ENCODE results near the gene PRKCZ.

Gene PRKCZ

GRCh38 chr1:2181752-2182151 lies 131.5 kb downstream of the PRKCZ start:
- no peak for DNase-seq

GRCh38 chr1:2182376-2182775 lies 132.2 kb downstream of the PRKCZ start:
- no peak for DNase-seq

DNA sequence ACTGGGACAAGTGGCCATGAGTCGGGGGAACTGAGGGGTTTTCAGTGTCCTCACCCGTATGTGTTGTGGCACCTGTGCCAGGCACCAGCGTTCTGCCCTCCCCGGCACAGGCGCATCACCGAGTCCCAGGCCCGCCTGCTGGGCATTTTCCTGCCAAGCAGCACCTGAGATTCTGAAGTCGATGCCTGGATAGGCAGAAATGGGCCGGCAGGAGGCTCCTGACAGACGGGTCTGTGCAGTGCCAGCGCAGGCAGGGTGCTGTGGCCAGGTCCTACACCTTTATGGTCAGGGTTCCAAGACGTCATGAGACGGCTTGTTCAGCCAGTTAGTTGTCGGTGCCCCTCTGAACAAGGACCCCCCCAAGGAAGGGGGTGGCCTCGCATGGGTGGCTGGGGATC lies 133.7 kb downstream of the PRKCZ start:
- no peak for DNase-seq

- no peak for DNase-seq
These were observed 134.3 kb downstream of the PRKCZ start for GRCh38 chr1:2184531-2184930.

- no peak for DNase-seq
These were observed 134.7 kb downstream of the PRKCZ start for GRCh38 chr1:2184934-2185333.

GRCh38 chr1:2185880-2186855 lies 136.0 kb downstream of the PRKCZ start:
- no peak for DNase-seq

- DNase-seq = no peak
These were observed 136.7 kb downstream of the PRKCZ start for GRCh38 chr1:2186901-2187300.

DNA sequence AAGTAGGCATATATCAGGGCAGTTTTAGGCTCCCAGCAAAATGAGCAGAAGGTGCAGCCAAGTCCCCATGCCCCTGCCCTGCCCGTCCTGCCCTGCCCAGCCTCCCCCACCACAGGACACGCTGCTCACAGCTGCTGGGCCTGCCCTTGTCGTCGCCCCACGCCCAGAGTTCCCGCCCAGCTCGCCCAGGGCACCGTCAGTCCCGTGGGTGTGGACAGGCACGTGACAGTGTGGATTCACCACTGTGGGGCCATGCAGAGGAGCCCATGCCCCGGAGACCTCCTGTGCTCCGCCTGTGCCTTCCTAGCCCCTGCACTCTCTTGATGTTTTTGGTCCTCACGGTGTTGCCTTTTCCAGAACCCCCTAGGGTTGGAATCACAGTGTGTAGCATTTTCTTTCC lies 137.4 kb downstream of the PRKCZ start:
- no peak for DNase-seq

DNA sequence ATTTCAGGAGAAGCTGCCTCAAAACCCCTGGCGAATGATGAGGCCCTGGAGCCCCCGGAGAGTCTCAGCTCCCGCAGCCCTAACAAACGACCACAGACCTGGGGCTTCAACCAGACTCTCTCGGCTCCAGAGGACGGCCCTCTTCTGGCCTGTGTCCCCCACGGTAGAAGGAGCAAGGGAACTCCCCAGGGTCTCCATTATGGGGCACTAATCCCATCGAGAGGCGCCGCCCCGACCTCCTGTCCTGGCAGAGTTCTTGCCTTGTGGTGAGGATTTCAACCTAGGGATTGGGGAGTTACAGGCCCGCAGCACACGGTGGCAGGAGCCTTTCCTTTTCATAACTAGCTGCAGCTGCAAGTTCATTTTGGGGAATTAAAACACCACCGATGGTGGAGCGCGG lies 138.1 kb downstream of the PRKCZ start:
- no peak for DNase-seq

DNA sequence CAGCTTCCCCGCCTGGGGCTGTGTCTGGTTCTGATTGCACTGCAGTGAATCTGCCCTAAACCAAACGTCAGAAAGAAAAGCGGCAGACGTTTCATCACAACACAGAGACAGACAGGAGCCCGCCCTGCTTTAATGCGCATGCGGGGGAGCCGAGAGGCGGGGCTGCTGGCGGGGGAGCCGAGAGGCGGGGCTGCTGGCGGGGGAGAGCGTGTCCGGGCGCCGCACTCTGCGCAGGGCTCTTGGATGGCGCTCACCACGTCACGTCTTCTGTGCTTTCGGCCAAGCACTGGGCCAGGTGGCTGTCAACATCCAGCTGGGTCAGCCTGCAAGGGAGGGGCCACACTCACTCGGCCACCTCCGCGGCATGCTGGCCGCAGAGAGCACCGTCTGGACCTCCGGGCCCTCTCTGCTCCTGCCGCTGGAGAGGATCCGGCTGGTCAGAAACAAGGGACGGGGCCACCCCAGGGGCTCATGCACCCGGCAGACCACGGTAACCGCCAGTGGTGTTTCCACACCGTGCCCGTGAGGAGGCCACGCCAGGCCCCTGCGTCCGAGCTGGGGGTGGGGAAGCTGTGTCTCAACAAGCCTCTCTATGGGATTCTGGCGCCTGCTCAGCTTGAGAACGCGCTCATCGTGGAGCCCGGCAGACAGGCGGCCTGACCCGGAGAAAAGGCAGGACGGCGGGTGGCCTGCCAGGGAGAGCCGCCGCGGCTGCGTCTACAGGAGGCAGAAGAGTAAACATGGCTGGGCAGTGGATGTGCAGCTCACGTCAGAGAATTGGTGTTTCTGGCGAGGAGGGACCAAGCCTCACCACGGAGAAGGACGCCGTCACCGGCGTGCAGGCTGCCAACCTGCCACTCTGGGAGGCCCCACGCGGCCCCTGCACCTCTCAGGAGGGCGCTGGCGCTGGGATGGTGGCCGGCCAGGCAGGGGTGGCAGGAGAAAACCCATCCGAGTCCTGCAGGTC lies 139.5 kb downstream of the PRKCZ start:
- DNase-seq = peak; percentile 92 to 97 (median 97)

- DNase-seq = no peak
These were observed 140.3 kb downstream of the PRKCZ start for GRCh38 chr1:2190491-2190976.

DNA sequence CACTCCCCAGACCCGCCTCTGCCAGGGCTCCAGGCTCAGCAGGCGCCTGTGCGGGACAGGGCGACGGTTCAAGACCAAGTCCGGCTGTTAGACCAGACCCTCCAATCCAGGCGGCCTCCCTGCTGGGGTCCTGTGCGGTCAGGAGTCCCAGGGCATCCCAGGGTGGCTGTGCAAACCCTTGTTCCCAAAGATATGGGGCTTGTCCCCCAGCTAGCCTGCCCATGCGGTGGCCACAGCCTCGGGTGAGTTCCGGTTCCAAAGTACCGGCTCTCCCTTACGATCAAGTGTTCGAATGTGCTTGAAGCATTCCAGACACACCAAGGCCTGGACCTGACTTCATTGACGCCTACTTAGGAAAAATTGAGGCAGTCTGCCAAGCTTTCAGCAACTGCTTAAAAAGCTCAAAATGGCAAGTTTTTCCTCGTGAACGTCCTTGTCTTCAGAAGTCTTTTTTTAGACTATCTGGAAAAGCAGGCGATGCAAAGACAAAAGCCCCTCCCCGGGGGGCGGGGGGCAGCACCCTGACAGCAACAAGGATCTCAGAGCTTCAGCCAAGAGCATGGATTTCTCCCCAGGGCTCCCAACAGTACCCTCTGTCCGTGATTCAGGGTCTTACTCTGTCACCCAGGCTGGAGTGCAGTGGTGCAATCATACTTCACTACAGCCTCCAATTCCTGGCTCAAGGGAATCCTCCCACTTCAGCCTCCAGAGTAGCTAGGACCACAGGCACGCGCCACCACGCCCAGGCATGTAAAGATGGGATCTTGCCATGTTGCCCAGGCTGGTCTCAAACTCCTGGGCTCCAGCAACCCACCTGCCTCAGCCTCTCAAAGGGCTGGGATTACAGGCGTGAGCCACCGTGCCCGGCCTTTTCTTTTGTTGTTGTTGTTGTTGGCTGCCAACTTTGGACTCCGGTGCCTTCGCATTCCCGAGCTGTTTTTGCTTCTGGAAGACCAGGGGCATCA lies 142.1 kb downstream of the PRKCZ start:
- DNase-seq = no peak

DNA sequence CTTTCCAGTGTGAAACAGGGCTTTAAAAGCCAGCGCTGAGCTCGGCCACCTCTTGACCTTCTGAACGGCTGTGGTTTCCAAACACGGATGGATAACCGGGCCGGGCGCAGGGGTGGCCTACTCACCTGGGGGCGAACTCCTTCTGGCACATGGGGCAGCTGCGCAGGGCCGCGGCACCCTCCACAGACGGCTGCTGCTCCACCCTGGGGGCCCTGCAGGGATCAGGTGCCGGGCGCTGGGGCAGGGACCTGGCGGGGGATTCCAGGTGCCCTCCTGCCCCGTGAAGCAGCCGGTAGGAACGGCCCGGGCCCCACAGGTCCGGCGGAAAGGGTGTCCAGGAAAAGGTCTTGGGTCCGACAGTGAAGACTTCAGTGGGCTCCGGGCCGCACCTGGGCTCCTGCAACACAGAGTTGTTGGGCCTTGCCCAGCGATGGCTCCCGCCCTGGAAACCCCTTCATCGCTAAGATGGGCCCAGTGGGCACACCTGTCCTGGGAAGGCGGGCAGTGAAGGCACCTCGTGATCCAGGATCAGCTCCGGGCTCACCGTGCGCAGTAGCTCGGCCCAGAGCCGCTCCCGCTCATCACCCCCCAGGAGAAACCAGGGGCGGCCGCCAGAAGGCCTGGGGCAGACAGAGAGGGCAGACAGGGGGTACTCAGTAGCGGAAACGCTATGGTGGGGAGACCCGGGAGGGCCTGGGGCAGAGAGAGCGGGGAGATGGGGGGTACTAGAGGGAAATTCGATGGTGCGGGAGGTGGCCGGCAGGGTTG lies 143.5 kb downstream of the PRKCZ start:
- peak in 2 of 3 experiments; percentile 27 to 41 for DNase-seq

DNA sequence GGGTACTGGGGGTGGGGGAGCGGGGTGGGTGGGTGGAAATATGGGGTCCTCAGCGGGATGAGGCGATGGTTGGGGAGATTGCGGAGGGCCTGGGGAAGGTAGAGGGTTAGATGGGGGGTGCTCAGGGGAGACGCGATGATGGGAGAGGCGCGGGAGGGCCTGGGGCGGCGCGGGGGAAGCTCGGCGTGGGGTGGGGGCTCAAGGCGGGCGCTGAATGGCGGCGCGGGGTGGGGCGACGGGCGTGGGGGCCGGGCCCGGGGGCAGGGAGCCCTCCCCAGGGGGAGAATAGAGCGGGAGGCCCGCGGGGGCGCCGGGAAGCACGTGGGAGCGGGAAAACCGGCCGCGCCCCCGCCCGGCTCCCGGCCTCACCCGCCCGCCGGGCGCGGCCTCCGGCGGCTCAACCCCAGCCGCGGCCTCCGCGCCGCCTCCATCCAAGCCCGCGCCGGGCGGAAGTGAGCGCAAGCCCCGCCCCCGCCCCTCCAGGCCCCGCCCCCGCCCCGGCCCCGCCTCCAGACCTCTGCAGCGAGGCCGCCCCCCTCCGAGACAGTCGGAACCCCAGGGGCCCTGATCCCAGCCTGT lies 144.2 kb downstream of the PRKCZ start, which contains the start of gene FAAP20:
Gene FAAP20, minus strand, starts transcription at position 454 of the 579 bp plus-strand sequence. Its CDS starts 23 bp downstream, at position 431.
- DNase-seq = peak; percentile 59 to 81 (median 80)

- peak; percentile 86 to 91 (median 90) for DNase-seq
These were observed 144.9 kb downstream of the PRKCZ start for GRCh38 chr1:2194898-2195673.

DNA sequence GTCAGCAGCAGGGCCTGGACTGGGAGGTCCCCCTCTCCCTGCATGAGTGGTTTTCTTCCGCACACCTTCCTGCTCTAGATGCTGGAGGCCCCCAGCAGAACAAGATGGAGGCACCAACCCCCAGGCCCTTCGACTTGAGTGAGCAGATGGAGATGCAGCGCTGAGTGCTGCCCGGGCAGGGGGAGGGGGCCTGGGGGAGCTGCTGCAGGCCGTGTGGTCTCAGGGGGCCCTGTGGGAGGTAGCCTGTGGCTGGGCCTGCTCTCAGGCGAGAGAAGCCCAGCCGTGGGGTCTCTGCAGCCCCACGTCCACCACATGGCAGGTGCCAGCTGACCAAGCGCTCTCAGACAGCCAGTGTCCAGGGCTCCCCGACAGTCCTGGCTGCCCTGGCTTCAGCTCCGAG lies 145.6 kb downstream of the PRKCZ start:
- DNase-seq = no peak

- DNase-seq = no peak
These were observed 146.9 kb downstream of the PRKCZ start for GRCh38 chr1:2196901-2197638.

DNA sequence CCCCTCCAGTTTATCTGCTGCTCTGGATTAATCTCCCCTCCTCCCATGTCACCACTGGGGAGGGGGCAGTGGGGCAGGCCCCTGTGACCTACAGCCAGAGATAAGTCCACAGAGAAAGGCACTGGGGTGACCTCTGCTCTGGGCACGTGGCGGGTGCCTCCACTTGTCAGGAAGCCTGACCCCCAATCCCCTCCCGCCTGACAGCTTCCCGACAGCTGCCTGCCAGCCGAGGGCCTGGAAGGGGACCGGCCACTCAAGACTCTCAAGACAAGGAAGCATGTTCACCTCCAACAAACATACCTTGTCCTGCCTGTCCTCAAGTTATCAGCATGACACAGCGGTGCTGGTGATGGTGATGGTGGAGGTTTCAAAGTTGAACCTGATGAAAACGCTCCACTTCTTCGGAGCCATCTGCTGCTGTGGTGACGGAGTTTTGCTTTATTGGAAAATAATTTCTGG lies 147.5 kb downstream of the PRKCZ start:
- no peak for DNase-seq

DNA sequence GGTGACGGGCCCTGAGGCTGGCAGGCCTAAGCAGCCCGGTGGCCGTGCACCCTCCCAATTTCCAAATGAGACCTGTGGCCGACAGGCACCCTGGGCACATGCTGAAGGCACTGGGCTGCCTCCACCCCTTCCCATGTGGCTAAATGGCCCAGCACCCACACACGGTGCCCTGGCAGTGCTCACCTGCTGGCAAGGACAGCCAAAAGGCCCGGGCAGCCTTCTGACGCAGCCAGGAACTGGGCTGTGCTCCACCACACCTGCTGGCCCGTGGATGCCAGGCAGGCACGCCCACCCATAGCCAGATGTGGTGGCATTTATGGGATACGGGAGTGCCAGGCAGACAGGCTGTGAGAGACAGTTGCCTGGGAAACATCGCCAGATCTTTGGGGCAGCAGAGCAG lies 148.4 kb downstream of the PRKCZ start:
- DNase-seq = no peak
